Limb (tissue), 2 donors: ENCODE data around the gene ZC3HAV1.
A peak's percentile ranks its signal among the peaks of the same experiment; 100 is the strongest.
"Not testable (repeated sequence)": the region's sequence is repeated elsewhere in the genome, so short reads cannot be mapped to it uniquely, and the experiment has no call there.

ENCODE experiments used
- DNase-seq, 2 donors: peaks; one replicate each; pipeline ENCODE4 v3.0.0-alpha.2; 2016; ENCODE audit errors: extremely low spot score in 2 of 2

Gene ZC3HAV1

DNA sequence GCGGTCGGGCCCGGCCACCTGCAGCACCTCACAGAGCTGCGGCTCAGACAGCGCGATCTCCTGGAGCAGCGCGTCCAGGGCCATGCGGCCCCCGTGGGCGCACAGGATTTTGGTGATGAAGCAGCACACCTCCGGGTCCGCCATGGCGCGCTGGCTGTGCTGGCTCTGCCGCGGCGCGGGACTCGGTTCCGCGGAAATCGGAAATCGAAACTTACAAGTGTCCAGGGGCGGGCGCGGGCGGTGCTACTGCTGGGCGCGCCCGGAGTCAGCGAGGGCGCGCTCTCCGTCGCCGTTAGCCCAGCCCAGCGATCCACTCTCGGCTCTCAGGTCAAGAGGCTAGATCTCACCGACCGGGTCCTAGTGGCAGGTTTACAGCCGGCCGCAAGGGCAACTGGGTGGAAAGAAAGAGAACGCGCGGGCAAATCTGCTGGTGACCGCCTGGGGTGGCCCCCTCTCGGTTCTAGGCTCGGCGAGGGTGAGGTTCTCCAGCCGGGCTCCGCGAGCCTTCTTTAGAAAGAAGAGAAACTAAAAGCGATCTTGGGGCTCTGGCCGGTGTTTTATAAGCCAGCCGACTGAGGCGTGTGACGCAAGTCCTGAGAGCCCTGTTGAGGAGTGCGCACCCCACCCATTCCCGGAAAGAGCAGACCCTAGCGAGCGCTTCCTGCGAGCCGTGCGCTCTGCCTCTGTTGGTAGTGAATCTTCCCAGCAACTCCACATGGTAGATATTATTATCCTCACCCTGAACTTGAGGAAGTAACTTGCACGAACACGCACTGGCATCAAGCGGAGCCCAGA is at the start of gene ZC3HAV1:
Gene ZC3HAV1 (minus strand): TSS at position 533 of the 795 bp plus-strand sequence. CDS start 389 bp downstream, at position 144.
- peak; percentile 67 to 75 for DNase-seq

DNA sequence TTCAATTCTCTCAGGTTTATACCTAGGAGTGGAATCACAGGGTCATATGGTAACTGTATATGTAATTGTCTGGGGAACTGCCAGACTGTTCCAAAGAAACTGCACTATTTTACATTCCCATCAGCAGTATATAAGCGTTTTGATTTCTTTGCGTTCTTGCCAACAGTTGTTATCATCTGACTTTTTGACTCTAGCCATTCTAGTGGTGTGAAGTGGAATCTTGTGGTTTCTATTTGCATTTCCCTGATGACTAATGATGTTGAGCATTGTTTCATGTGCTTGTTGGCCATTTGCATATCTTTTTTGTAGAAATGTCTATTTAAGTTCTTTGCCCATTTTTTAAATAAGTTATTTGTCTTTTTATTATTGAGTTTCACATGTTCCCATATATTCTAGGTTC is 44.3 kb upstream of the ZC3HAV1 start:
- no peak for DNase-seq

DNA sequence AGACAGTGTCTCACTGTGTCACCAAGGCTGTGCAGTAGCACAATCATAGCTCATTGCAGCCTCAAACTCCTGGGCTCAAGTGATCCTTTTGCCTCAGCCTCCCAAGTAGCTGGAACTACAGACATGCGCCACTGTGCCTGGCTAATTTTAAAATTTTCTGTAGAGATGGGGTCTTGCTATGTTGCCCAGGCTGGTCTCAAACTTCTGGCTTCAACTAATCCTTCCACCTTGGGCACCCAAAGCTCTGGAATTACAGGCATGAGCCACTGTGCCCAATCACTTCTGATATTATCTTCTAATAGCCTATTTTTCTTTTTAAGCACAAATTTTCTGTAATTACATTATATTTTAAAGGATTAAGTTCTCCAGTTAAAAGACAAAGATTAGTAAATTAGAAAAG is 42.6 kb upstream of the ZC3HAV1 start:
- DNase-seq, result no peak

DNA sequence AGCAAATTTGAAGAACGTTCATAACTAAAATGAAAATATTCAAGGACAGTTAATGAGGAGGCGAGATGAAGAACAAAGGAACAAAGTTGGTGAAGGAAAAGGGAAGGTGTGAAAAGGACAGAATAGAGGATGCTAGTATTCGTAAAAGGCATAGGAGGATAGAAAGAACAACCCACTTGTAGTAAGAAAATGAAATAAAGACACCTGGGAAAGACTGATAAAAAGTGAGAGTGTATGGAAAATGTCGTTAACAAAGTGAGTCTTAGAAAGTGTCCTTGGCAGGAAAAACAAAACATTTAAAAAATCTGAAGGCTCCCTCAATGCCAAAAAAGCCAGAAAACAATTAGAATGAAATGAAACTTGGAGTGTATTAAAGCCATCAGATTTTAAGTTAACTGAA is 29.6 kb upstream of the ZC3HAV1 start:
- no peak for DNase-seq

DNA sequence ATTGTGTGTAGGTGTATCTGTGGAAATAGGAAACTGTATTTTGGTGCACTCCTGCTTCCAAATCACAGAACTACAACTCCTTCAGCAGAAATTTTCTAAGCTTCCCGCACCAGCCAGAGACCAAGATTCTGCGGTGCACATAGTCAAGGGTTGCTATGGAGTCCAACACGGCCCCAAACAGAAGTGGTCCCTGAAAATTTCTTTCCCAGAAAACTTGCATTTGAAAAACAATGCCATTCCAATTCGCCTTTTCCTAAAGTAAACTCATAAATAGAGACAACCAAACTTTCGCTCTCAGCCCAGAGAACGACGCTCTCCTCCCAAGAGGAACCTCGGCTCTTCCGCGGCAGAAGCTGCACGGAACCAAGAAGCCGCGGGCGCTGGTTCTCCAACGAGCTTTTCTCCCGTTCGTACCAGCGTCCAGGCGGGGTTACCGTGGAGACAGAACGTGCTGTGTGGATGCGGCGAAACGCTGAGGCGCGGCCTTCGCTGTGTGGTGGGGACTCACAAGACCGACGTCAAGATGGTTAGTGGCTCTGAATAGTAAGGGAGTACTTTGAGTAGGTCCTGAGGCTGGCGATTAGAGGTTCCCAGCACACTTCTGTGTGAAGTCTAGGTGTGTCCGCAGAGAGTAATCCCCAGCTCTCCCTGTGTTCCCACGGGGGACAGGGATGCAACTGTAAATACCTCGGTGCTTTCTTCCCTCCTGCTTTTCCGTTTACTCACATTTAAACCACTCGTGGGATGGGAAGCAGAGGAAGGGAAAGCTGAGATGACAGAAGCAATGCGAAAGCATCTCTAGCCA is 24.0 kb upstream of the ZC3HAV1 start:
- DNase-seq, result peak; percentile 88 to 93

DNA sequence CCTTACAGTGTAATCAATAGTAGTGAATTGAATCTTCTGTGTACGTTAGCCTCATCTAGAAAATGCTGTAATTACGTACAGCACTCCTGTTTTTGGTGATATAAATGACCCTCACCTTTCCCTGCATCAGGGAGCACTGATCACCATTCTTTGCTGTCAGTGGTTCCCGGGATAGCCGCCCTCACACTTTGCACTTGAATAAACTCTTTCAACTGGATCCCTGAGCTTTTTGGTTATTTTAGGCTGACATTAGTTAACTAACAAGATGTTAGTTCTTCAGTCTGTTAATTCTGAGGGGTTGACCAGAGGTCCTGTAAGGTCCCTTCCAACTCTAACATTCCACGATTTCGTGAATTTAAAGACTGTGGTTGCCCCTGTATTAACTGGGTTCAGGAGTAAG is 23.4 kb upstream of the ZC3HAV1 start:
- no peak for DNase-seq

DNA sequence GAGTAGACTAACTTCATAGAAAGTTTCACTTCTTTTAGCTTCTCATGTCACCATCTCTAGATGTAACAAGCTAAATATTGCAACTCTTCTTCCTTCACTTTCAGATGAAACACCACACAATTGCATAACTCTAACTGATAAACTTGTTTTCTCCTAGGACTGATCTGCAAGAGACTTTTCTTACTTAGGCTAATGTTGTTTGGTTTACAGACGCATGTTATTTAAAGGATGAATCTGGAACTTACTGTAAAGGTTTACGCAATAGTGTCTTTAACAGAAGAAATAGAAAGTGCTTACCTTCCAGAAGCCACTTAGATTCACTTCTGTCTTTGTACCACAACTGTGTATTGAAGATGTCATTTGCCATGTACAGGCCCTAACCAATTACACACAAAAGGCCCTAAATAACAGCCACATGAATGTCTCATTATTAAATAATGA is 22.1 kb upstream of the ZC3HAV1 start:
- no peak for DNase-seq

DNA sequence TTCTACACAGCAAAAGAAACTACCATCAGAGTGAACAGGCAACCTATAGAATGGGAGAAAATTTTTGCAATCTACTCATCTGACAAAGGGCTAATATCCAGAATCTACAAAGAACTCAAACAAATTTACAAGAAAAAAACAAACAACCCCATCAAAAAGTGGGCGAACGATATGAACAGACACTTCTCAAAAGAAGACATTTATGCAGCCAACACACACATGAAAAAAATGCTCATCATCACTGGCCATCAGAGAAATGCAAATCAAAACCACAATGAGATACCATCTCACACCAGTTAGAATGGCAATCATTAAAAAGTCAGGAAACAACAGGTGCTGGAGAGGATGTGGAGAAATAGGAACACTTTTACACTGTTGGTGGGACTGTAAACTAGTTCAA is 20.3 kb upstream of the ZC3HAV1 start:
- not testable (repeated sequence) for DNase-seq

DNA sequence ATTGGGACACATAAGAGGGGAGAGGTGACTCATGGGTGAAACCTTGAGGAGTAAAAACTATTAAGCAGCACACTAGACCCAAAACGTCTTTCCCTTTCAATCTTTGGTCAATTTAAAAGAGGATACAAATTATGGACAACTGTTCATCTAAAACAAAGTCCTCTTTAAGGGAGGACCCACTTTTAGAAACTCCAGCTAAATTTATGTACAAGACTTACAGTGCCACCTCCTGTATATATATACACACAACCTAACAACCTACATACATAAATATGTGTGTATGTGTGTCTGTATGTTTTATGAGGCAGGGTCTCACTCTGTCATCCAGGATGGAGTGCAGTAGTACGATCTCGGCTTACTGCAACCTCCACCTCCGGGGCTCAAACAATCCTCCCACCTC is 18.1 kb upstream of the ZC3HAV1 start:
- DNase-seq, result no peak

DNA sequence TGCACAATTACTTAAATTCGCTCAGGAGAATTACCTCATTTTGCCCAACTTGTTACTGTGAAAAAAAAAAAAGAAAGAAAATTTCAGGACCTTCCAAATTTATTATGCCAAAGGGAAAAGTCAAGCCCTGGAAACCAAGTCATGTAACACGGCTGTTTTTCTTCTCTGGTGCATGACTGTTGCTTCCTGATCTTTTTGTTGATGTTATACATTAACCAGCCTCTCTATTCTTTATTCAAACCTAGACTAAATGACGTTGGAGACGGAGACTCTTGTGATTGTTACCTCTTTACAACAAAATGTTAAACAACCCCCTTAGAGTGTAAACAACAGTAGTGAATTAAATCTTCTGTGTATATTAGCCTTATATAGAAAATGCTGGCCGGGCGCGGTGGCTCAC is 16.1 kb upstream of the ZC3HAV1 start:
- no peak for DNase-seq

DNA sequence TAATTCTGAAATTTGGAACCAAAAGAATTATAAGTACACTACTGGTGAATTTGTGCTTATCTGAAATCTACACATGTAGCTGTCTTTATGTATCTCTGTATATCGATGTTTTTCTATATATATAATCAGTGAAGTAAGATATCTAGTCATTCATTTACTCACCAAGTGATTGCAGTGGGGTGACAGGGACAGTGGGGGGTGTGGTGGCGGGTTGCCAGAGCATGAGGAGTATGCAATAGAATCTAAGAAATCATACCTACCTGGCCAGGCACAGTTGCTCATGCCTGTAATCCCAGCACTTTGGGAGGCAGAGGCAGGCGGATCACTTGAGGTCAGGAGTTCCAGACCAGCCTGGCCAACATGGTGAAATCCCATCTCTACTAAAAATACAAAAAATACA is 15.5 kb upstream of the ZC3HAV1 start:
- not testable (repeated sequence) for DNase-seq

DNA sequence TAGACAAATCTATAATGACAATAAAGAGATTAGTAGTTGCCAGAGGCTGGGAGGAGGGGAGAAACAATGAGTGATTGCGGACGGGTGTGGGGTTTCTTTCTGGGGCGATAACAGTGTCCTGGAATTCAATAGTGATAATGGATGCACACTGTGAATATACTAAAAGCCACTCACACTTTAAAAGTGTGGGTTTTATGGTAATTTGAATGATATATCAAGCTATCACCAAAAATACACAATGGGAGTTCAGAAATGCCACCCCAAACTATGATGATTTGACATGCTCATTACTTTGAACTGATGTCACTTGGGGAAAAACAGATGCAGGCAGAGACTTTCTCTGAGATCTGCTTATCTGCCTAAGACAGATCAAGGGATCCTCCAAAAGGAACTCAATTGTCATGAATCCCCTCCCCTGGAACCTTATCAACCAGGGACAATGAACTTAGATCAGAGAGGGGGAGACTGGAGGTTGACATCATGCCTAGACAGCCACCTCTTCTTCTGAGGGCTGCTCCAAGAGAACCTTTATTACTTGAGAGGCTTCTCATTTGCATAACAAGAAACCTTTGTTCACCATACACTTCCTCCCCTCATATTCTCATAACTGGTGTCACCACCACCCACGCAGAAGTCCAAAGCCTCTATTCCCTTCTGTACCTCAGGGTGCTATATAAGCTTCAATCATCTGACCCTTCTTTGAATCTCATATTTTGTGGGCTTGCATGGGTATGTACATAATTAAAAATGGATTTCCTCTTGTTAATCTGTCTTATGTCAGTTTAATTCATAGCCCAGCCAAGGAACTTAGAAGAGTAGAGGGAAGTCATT is 14.8 kb upstream of the ZC3HAV1 start:
- no peak for DNase-seq

DNA sequence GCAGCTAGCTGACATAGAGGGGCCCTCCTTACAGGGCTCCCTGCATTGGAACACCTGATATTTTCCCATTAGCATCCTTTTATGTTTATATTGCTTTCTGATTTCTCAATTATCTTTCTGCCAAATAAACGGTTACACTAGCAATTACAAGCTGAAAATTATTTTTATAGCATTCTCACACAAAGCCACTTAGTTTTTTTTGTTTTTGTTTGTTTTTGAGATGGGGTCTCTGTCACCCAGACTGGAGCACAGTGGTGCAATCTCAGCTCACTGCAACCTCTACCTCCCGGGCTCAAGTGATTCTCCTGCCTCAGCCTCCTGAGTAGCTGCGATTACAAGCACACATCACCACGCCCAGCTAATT is 9.9 kb upstream of the ZC3HAV1 start:
- no peak for DNase-seq

DNA sequence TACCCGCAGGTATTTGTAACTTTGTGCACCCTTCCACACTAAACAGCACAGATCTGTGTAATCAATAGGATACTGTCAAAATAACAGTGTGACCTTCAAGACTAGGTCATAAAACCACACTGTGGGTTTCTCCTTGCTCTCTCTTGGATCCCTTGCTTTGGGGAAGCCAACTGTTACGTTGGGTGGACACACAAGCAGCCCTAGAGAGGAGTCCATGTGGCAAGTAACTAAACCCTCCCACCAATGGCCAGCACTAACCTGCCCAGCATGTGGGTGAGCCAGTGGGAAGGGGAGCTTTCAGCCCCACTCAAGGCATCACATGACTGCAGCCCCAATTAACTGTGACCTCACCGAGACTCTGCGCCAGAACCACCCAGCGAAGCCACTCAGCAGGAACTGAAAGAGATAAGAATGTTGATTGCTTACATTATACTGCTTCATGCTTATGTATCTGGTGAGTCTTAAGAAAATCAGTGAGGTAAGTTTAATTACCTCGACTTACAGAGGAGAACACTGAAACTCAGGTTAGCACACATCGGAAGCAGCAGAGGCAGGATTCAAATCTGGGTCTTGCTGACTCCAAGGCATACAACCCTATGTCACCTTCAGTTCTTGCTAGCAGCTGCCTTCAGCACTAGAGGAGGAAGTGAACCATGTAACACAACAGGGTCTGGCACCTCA is 9.4 kb upstream of the ZC3HAV1 start:
- no peak for DNase-seq

DNA sequence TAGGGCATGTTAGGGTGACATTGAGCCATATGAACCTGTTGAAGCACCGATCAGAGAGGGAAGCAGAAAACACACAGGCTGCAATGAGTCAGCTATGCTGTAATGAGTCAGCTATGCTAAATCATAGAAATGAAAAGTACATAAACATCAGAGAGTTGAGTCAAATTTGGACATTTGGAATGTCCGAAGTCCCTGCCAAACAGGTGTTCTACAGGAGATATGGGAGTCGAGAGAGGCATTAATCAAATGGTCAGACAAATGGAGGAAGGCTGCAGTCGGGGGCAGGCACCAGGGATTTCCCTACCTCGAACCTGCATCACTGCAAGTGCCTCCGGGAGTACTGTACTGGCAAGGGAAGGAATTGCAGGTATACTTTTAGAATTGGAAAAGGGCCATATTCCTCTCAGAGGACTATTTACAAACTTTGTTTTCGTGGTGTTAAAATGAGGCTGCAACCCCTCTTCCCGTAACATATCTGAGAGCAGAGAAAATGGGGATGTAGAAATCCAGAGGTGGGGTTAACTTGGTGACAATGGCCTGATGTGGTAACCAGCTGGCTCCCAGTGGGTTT is 8.8 kb upstream of the ZC3HAV1 start:
- DNase-seq, result no peak

DNA sequence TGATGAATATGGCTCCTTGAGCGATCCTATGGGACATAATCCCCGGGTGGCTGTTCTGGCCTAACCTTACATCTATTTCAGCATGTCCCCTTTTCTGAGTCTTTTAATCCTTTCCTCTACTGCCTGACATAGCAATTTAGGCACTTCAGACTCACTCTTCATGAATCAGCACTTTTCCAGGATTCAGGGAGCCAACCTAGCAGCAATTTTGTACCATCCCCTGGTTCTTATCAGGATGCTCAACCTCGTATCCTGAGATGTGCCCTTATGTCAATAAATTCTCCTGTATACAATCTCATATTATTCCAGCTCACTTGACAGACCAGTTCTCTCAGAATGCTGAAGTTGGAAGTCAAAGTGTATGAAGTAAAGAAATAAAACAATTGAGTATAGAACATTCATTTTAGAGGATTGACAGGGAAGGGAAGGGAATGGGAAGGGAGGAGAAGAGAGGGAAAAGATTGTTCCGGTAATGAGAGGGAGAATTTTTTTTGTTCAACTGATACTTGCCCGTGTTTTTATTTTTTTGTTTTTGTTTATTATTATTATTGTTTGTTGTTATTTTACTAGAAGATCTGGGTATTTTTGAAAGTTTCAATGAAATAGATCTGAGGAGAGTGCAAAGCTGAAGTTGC is 8.2 kb upstream of the ZC3HAV1 start:
- no peak for DNase-seq

DNA sequence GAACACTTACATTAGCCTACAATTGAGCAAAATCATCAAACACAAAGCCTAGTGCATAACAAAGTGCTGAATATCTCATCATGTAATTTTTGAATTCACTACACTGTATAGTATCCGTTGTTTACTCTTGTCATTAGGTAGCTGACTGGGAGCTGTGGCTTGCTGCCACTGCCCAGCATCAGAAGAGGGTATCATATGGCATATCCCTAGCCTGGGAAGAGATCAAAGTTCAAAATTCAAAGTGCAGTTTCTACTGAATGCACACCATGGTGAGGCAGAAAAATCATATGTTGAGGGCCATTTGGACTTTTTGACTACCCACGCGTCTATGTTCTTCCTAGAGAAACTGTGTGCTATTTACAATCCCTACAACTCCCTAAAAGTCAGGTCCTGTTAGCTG is 7.5 kb upstream of the ZC3HAV1 start:
- DNase-seq, result no peak

DNA sequence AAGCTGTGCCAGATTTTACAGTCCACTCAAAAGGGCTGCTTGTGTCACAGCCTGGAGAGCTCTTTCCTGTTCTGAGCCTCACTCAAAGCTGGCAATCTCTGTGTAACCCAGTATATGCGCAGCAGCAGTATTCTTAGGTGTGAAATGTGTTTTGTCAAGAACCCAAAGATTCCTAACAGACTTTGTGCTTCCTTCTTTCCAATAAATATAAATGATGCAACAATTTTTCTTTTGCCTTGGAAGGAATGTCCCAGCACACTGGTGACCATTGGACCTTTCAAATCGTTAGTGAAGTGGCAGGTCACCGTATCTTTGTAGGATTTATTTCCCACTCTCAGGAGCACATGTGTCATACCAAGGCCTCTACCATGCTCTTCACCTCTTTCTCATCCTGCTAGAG is 5.6 kb upstream of the ZC3HAV1 start:
- DNase-seq, result no peak

DNA sequence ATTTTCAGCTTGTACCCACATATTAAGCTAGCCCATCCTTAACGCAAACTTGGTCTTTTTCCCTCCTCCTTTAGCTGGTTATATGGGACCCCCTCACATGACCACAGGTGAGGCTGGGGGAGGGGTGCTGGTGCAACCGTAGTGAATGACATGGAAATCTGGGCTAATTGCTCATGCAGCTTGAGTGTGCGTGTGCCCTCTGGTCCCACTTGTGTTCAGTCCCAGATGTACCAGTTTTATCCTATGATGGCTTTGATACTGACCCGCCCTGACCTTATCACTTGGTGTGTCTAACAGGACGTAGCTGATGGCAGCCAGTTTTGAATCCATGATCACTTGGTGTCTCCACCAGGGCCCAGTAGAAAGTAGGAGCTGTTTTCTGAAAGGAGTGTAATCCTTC is 5.1 kb upstream of the ZC3HAV1 start:
- no peak for DNase-seq

DNA sequence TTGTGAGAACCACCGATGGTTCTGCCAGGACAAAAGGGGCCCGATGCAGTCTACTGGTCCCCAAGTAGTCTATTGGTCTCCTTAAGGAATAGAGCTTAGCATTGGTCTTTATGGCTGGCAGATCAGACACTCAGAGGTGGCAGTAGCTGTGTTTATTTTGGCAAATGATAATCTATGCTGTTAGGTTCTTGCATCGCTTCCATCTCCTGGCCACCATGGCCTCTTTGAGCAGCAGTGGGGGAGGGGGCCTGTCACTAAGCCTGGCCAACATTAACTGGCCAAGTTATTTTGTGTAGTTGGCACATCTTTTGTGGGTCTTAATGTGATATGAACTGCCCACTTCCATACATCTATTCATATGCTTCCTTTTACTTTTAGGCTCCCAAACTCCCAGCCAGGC is 4.5 kb upstream of the ZC3HAV1 start:
- DNase-seq, result no peak
